Measurements from ENCODE around the gene ZBED5. TPM values are rescaled to one million over a fixed set of nuclear protein-coding genes. Genes with fewer than 3 reads are reported as not detected.

Gene ZBED5
- total and polyA plus RNA-seq, 9 of the 15 experiments (the other 6 are each of a cell fraction or from before 2014, with no cell fraction given): 12.4 to 70.7 (median 26.8) TPM

DNA sequence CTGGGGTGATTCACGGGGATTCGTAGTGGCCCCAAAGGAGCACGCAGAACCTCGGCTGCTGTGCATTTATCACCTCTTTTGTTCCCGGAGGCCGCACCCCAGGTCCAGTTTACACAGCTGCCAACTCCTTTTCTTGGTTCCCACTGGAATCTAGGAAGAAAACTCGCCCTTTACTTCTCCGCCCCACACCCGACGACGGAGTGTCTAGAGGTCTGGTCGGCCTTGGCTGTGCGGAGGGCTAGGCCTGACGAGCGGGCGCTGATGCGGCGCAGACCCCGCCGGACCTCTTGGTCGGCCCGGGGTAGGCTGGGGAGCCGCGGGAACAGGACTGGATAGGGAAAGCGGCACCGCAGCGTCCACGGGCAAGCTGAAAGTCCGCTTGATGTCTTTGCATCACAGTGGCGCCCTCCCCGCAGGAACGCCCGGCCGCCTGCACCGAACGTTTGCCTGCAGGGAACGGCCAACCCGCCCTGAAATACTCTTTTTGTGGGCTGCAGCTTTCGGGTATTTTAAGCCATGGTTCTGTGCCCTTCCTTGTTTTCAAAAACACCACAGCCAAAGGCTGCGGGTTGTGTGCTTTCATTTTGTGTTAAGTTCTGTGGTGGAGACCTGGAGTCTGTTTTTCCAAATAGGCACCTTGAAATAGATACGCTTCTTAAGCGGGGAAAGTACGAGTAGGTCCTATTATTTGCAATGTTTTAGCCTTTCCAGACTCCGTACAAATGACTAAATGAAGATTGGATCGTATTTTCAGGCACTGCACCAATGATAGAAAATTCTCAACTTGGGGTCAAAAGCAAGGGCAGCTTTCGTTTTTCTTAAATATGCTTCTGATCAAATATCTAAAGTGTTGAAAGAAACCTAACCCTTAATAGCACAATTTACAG, 829 bp upstream of the ZBED5 start (continued):
- TF ChIP-seq THRAP3 (IDR thresholded peaks at IDR 0.05; ENCODE audit: borderline replicate concordance) (no peak), MAZ (CRISPR knock-in tag; conservative IDR thresholded peaks at IDR 0.05 in 1 of 2, IDR thresholded peaks at IDR 0.05 in 1 of 2) (peak; percentile 15 to 31; a peak in 3 of 4 replicates), BCL6 (CRISPR knock-in tag; IDR thresholded peaks at IDR 0.05) (no peak), CHD1 (IDR thresholded peaks at IDR 0.05; ENCODE audit: low read length) (peak; percentile 34), WHSC1 (IDR thresholded peaks at IDR 0.05; ENCODE audit: low read length) (no peak), POU5F1 (IDR thresholded peaks at IDR 0.05; ENCODE audit: borderline replicate concordance, low read depth, low read length, partially characterized antibody) (no peak), CCAR2 (IDR thresholded peaks at IDR 0.05; ENCODE audit: low read depth, low read length) (no peak), SMAD4 (CRISPR knock-in tag; conservative IDR thresholded peaks at IDR 0.05) (no peak), TEAD2 (tag; IDR thresholded peaks at IDR 0.05) (no peak), GATAD2A (IDR thresholded peaks at IDR 0.05) (no peak), HMBOX1 (IDR thresholded peaks at IDR 0.05) (no peak; the same call in 1 of the 2 replicates), ZNF75A (CRISPR knock-in tag; IDR thresholded peaks at IDR 0.05) (no peak), ZNF707 (CRISPR knock-in tag; conservative IDR thresholded peaks at IDR 0.05) (no peak), ETS2 (tag; IDR thresholded peaks at IDR 0.05; ENCODE audit: borderline replicate concordance, poor library complexity, severe bottlenecking) (no peak), SRSF1 (IDR thresholded peaks at IDR 0.05; ENCODE audit: low read depth, low read length) (no peak), CREBBP (IDR thresholded peaks at IDR 0.05; ENCODE audit: low read depth, low read length) (no peak), BRCA1 (IDR thresholded peaks at IDR 0.05) (no peak), BRCA1 (CRISPR knock-in tag; IDR thresholded peaks at IDR 0.05) (no peak), RBBP5 (IDR thresholded peaks at IDR 0.05; ENCODE audit: borderline replicate concordance, insufficient read depth, low read length, poor library complexity, severe bottlenecking) (peak; percentile 84), SFPQ (IDR thresholded peaks at IDR 0.05; ENCODE audit: low read depth, low read length) (no peak)
- TF ChIP-seq, protein P1, sequence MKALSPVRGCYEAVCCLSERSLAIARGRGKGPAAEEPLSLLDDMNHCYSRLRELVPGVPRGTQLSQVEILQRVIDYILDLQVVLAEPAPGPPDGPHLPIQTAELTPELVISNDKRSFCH (CRISPR knock-in tag; IDR thresholded peaks at IDR 0.05): no peak
- TF ChIP-seq, protein P1 (tag; IDR thresholded peaks at IDR 0.05): 0 out of 2 replicates have a peak, but pooled peaks have one; percentile 26
- TF ChIP-seq, protein P2, sequence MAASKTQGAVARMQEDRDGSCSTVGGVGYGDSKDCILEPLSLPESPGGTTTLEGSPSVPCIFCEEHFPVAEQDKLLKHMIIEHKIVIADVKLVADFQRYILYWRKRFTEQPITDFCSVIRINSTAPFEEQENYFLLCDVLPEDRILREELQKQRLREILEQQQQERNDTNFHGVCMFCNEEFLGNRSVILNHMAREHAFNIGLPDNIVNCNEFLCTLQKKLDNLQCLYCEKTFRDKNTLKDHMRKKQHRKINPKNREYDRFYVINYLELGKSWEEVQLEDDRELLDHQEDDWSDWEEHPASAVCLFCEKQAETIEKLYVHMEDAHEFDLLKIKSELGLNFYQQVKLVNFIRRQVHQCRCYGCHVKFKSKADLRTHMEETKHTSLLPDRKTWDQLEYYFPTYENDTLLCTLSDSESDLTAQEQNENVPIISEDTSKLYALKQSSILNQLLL (CRISPR knock-in tag; IDR thresholded peaks at IDR 0.05; ENCODE audit: borderline replicate concordance): no peak
